H1 (cell line): Measurements from ENCODE around the gene NEURL1B. TPM values are rescaled to one million over a fixed set of nuclear protein-coding genes. Genes with fewer than 3 reads are reported as not detected.

Source experiments
- CHD1 ChIP-seq: IDR thresholded peaks from 2 replicates; pipeline ENCODE4 v1.6.1; 2012; ENCODE audit warnings: low read depth, low read length, improper control_type of control experiment
- HDAC6 ChIP-seq: IDR thresholded peaks from one replicate; pipeline ENCODE4 v1.7.1; 2012; ENCODE audit warnings: low read depth, mild to moderate bottlenecking, inconsistent platforms, low read length, moderate library complexity
- KDM1A ChIP-seq: fragments of 200-600, 300-600 bp; sonication (generic); IDR thresholded peaks from 2 replicates; pipeline ENCODE4 v1.7.1; 2016; ENCODE audit warnings: mild to moderate bottlenecking, low read length, borderline replicate concordance
- NRF1 ChIP-seq: IDR thresholded peaks from 2 replicates; pipeline ENCODE4 v1.6.1; 2011; ENCODE audit warnings: mild to moderate bottlenecking, low read depth, low read length, improper control_type of control experiment
- PHF8 ChIP-seq: fragments of 200-600 bp; sonication (generic); conservative IDR thresholded peaks from 2 replicates; pipeline ENCODE4 v1.7.1; 2012; ENCODE audit warnings: low read depth, mild to moderate bottlenecking, inconsistent platforms, low read length, moderate library complexity
- SIRT6 ChIP-seq: IDR thresholded peaks from one replicate; pipeline ENCODE4 v1.7.1; 2012; ENCODE audit warnings: low read length, inconsistent platforms
- TCF12 ChIP-seq: IDR thresholded peaks from 2 replicates; pipeline ENCODE4 v1.6.1; 2011; ENCODE audit warnings: low read depth, mild to moderate bottlenecking, low read length
- polyA plus RNA-seq, 7 experiments: library from polyadenylated mRNA; depleted of rRNA in 3 of 7; stranded (reverse) in 5 of 7; unstranded in 2 of 7; fragments of >200 nt in 5 of 7; fragments of 200-250 nt in 2 of 7; gene quantifications; 1 replicate in 5 of 7; 2 replicates in 1 of 7; 4 replicates in 1 of 7; pipeline versions ENCODE4 v1.2.1 to v1.2.3, GENCODE V29; 2011 to 2013; ENCODE audit warnings: missing spikeins in 2 of 7, mixed read lengths in 2 of 7
- total RNA-seq: library from RNA; stranded (reverse); fragmentation: NEBNext Ultra II Directional; extraction: Animal tissue kit (Norgen Biotek cat#: 25700); gene quantifications from 2 replicates; pipeline ENCODE4 v1.2.1, GENCODE V29; 2021

Gene NEURL1B
- total and polyA plus RNA-seq, 2 of the 8 experiments (the other 6 are each of a cell fraction or from before 2014, with no cell fraction given): 3.3 to 6.1 TPM

DNA sequence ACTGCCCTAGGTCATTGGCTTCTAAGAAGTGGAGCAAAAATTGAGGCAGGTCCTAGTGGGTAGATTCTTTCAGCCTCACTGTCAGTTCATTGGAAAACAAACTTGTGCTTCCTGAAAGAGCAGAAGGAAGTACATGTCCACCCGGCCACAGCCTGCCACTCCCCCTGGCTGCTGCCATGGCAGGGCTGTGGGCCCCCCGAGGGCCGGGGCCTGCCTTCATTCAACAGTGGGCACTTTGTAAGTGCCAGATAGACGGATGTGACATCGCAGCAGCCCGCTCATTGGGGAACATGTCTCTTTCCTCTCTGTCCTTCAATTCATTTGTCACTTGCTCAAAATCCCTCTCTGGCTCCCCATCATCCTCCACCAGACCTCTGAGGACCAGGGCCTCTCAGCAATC is 20.6 kb upstream of the NEURL1B start (continued):
- TF ChIP-seq PHF8 (no peak), TCF12 (no peak), SIRT6 (no peak), NRF1 (no peak), CHD1 (no peak), HDAC6 (no peak), KDM1A (no peak)
